Hepatocyte (in vitro differentiated cells): ENCODE results near the gene TENM4. TPM values are rescaled to one million over a fixed set of nuclear protein-coding genes. Genes with fewer than 3 reads are reported as not detected.
"Not testable (repeated sequence)": the region's sequence is repeated elsewhere in the genome, so short reads cannot be mapped to it uniquely, and the experiment has no call there.

Experiments used
- DNase-seq: peaks from one replicate; pipeline ENCODE4 v3.0.0-alpha.2; 2016; ENCODE audit warnings: low spot score
- H2AFZ ChIP-seq: fragments of 200-600 bp; sonication (generic); 2 replicates; pipeline ENCODE4 v1.6.0; 2016; ENCODE audit warnings: antibody characterized with exemption, mild to moderate bottlenecking
- H3K27ac ChIP-seq: fragments of 200-600 bp; sonication (generic); 2 replicates; pipeline ENCODE4 v1.5.1; 2016; ENCODE audit warnings: mild to moderate bottlenecking
- H3K27me3 ChIP-seq: fragments of 200-600 bp; sonication (generic); 2 replicates; pipeline ENCODE4 v1.6.1; 2016
- H3K36me3 ChIP-seq: fragments of 200-600 bp; sonication (generic); replicated peaks from 2 replicates; pipeline ENCODE4 v1.5.1; 2016; ENCODE audit warnings: low read depth; ENCODE audit not compliant: insufficient read depth
- H3K4me1 ChIP-seq: fragments of 200-600 bp; sonication (generic); 2 replicates; pipeline ENCODE4 v1.5.1; 2016; ENCODE audit warnings: mild to moderate bottlenecking, moderate library complexity; ENCODE audit not compliant: insufficient read depth
- H3K4me2 ChIP-seq: fragments of 200-600 bp; sonication (generic); 2 replicates; pipeline ENCODE4 v1.6.0; 2016
- H3K4me3 ChIP-seq: fragments of 200-600 bp; sonication (generic); 2 replicates; pipeline ENCODE4 v1.5.1; 2016; ENCODE audit warnings: mild to moderate bottlenecking
- H3K79me2 ChIP-seq: fragments of 200-600 bp; sonication (generic); 2 replicates; pipeline ENCODE4 v1.6.0; 2017; ENCODE audit warnings: mild to moderate bottlenecking
- H3K9me2 ChIP-seq: fragments of 200-600 bp; sonication (generic); replicated peaks from 2 replicates; pipeline ENCODE4 v1.6.0; 2017; ENCODE audit warnings: mild to moderate bottlenecking; ENCODE audit not compliant: insufficient read depth
- H3K9me3 ChIP-seq: fragments of 200-600 bp; sonication (generic); 2 replicates; pipeline ENCODE4 v1.5.1; 2016; ENCODE audit warnings: low read depth, mild to moderate bottlenecking
- H4K20me1 ChIP-seq: fragments of 200-600 bp; sonication (generic); 2 replicates; pipeline ENCODE4 v1.6.0; 2016; ENCODE audit warnings: mild to moderate bottlenecking; ENCODE audit not compliant: insufficient read depth, poor library complexity, severe bottlenecking
- EZH2 ChIP-seq: fragments of 200-600 bp; sonication (generic); IDR thresholded peaks from 2 replicates; pipeline ENCODE4 v1.6.1; 2016; ENCODE audit warnings: antibody characterized with exemption, mild to moderate bottlenecking, borderline replicate concordance
- EZH2phosphoT487 ChIP-seq: fragments of 200-600 bp; sonication (generic); IDR thresholded peaks from one replicate; pipeline ENCODE4 v1.6.1; 2018; ENCODE audit warnings: antibody characterized with exemption, mild to moderate bottlenecking, low read depth, moderate library complexity; ENCODE audit not compliant: unreplicated experiment, severe bottlenecking
- WGBS: methylation state at CpG from one replicate; pipeline ENCODE4 v1.1.6; 2016; ENCODE audit warnings: low lambda C conversion rate; ENCODE audit errors: missing lambda C conversion rate; 5-methylcytosine and 5-hydroxymethylcytosine counted together
- polyA plus RNA-seq: library from polyadenylated mRNA; unstranded; fragments of >200 nt; fragmentation: Nextera tagmentation; extraction: Ambion mirVana; gene quantifications from 2 replicates; pipeline ENCODE4 v1.2.1, GENCODE V29; 2016
- total RNA-seq: library from RNA; depleted of rRNA; stranded (reverse); fragments of >200 nt; gene quantifications from 2 replicates; pipeline ENCODE4 v1.2.3, GENCODE V29; 2014
- TF ChIP-seq, protein P1 (sequence below): fragments of 200-600 bp; sonication (generic); IDR thresholded peaks from 2 replicates; pipeline ENCODE4 v1.5.1; 2016; ENCODE audit warnings: antibody characterized with exemption, mild to moderate bottlenecking; ENCODE audit not compliant: poor library complexity

The TENM4 gene
- total and polyA plus RNA-seq, 2 experiments from 2014 or later: 18.4 to 18.7 TPM

- H4K20me1 ChIP-seq: no peaks in the 10 kb centered on the region
- no peaks in the 10 kb centered on the region for H3K79me2 ChIP-seq
- H3K36me3 ChIP-seq: no peaks in the 10 kb centered on the region
- no peak overlapping the region for H2AFZ ChIP-seq
- no peaks in the 10 kb centered on the region for H3K9me3 ChIP-seq
- 75% methylated on average over 3 of the region's 3 CpGs for WGBS
- no peaks in the 10 kb centered on the region for H3K4me1 ChIP-seq
- H3K27ac ChIP-seq: no peak overlapping the region
- H3K9me2 ChIP-seq: no peaks in the 10 kb centered on the region
- H3K27me3 ChIP-seq: no peaks in the 10 kb centered on the region
- TF ChIP-seq EZH2 (no peak), EZH2phosphoT487 (no peak)
- TF ChIP-seq, protein P1, sequence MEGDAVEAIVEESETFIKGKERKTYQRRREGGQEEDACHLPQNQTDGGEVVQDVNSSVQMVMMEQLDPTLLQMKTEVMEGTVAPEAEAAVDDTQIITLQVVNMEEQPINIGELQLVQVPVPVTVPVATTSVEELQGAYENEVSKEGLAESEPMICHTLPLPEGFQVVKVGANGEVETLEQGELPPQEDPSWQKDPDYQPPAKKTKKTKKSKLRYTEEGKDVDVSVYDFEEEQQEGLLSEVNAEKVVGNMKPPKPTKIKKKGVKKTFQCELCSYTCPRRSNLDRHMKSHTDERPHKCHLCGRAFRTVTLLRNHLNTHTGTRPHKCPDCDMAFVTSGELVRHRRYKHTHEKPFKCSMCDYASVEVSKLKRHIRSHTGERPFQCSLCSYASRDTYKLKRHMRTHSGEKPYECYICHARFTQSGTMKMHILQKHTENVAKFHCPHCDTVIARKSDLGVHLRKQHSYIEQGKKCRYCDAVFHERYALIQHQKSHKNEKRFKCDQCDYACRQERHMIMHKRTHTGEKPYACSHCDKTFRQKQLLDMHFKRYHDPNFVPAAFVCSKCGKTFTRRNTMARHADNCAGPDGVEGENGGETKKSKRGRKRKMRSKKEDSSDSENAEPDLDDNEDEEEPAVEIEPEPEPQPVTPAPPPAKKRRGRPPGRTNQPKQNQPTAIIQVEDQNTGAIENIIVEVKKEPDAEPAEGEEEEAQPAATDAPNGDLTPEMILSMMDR: no peak
- H3K4me3 ChIP-seq: no peak overlapping the region
- no peak for DNase-seq
- no peak overlapping the region for H3K4me2 ChIP-seq
Observed at GRCh38 chr11:78981153-78981552, 459.7 kb downstream of the TENM4 start.

DNA sequence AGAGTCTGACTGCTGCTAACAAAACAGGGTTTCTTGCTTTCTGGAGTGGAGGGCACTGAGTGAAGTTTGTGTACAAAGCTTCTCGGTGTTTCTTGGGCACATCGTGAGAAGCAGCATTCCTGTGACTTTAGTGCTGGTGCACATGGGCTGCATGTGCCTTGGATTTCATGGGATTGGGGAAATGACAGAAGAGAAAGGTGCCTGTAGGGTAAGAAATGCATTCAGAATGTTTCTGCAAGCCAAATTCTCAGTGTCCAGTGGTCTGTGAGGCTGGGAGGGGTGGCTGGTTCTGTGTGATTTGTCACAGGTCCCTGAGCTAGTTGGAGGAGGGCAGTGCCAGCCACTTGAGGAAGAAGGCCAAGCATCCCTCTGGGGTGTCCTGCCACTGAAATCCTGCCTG is 462.0 kb downstream of the TENM4 start:
- H3K79me2 ChIP-seq: no peaks in the 10 kb centered on the region
- H2AFZ ChIP-seq: no peak overlapping the region
- no peak overlapping the region for H3K4me2 ChIP-seq
- 75% methylated on average over 2 of the region's 2 CpGs for WGBS
- H3K27me3 ChIP-seq: no peaks in the 10 kb centered on the region
- no peaks in the 10 kb centered on the region for H4K20me1 ChIP-seq
- DNase-seq: no peak
- H3K36me3 ChIP-seq: no peaks in the 10 kb centered on the region
- H3K4me1 ChIP-seq: no peaks in the 10 kb centered on the region
- no peak overlapping the region for H3K4me3 ChIP-seq
- TF ChIP-seq, protein P1: no peak
- TF ChIP-seq EZH2phosphoT487 (no peak), EZH2 (no peak)
- no peaks in the 10 kb centered on the region for H3K9me2 ChIP-seq
- H3K9me3 ChIP-seq: no peaks in the 10 kb centered on the region
- H3K27ac ChIP-seq: no peak overlapping the region

GRCh38 chr11:78977848-78978247 is 463.0 kb downstream of the TENM4 start:
- 97% methylated on average over 3 of the region's 3 CpGs for WGBS
- not testable (repeated sequence) for H3K79me2 ChIP-seq, H3K4me1 ChIP-seq, H3K9me3 ChIP-seq, H3K9me2 ChIP-seq, H2AFZ ChIP-seq, H3K36me3 ChIP-seq, H4K20me1 ChIP-seq, H3K27ac ChIP-seq, H3K4me2 ChIP-seq, H3K27me3 ChIP-seq, DNase-seq, H3K4me3 ChIP-seq

DNA sequence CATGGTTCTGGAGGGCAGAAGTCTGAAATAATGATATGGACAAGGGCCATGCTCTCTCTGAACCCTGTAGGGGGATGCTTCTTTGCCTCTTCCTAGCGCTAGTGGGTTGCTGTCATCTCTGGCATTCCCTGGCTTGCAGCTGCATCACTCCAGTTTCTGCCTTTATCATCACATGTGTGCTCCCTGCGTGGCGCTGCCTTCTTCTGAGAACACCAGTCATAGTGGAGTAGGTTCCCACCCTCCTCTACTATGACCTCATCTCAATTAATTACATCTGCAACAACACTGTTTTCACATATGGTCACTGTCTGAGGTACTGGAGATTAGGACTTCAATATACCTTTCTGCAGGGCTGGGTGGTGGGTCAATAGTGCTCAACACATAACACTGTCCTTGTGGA is 463.8 kb downstream of the TENM4 start:
- 95% methylated on average over 3 of the region's 3 CpGs for WGBS
- Histone ChIP-seq H3K36me3 (no peaks in the 10 kb centered on the region), H3K4me3 (no peak overlapping the region), H3K79me2 (no peaks in the 10 kb centered on the region), H3K27me3 (no peaks in the 10 kb centered on the region), H3K9me3 (no peaks in the 10 kb centered on the region), H3K4me2 (no peak overlapping the region), H2AFZ (no peak overlapping the region), H4K20me1 (no peaks in the 10 kb centered on the region), H3K4me1 (no peaks in the 10 kb centered on the region), H3K9me2 (no peaks in the 10 kb centered on the region), H3K27ac (no peak overlapping the region)
- DNase-seq: no peak
- TF ChIP-seq EZH2phosphoT487 (no peak), EZH2 (no peak)
- TF ChIP-seq, protein P1: no peak
